ENCODE measurements around the gene PLCG2. TPM values are rescaled to one million over a fixed set of nuclear protein-coding genes. Genes with fewer than 3 reads are reported as not detected.
A peak's percentile ranks its signal among the peaks of the same experiment; 100 is the strongest.

Gene PLCG2
- total and polyA plus RNA-seq, 8 donors = 5.1 to 48.7 (median 9.4) TPM

DNA sequence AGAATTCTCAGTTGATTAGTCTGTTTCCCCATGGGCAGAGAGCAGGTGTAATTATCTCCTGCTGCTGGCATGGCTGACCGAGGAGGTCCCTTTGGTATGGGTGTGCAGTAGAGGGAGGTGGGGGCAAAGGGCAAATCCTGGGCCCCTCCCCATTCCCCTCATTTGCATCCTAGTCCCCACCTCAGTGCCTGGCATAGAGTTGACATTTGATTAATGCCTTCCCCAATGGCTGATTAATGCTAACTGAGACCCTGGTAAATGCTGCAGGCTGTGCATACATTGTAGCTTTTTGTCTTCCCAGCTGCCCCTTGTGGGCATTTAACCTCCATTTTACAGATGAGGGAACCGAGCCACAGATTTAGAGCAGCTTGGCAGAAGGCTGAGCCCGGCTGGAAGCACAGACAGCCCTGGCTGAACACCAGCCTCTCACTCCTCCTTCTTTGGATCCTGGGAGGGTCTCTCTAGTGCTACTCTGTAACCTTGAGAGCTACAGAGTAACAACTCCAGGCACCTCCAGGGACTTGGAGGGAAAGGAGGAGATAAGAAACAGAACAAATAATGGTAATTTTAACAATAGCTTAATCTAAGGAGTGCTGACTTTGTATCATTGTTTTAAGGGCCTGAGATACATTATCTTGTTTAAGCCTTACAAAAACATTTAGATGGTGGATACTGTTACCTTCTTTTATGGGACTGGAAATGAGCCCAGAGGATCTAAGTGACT lies 5.1 kb downstream of the PLCG2 start:
- ATAC-seq (peak; percentile 45), DNase-seq (no peak)
- intact Hi-C loops (cut with DNase I) = loop anchor here in 1 of 2 donors (10.0 kb wide), 1 partner anchor 91 kb away; no protein-coding TSS in a partner anchor
- peaks cover 0 to 13% of the 10 kb centered on the region in 2 donors for H3K27me3 ChIP-seq
- H3K4me1 ChIP-seq = peaks cover 0 to 41% of the 10 kb centered on the region in 2 donors
- no peak overlapping the region for H3K27ac ChIP-seq
- H3K4me3 ChIP-seq = no peak overlapping the region
- TF ChIP-seq, protein P1, sequence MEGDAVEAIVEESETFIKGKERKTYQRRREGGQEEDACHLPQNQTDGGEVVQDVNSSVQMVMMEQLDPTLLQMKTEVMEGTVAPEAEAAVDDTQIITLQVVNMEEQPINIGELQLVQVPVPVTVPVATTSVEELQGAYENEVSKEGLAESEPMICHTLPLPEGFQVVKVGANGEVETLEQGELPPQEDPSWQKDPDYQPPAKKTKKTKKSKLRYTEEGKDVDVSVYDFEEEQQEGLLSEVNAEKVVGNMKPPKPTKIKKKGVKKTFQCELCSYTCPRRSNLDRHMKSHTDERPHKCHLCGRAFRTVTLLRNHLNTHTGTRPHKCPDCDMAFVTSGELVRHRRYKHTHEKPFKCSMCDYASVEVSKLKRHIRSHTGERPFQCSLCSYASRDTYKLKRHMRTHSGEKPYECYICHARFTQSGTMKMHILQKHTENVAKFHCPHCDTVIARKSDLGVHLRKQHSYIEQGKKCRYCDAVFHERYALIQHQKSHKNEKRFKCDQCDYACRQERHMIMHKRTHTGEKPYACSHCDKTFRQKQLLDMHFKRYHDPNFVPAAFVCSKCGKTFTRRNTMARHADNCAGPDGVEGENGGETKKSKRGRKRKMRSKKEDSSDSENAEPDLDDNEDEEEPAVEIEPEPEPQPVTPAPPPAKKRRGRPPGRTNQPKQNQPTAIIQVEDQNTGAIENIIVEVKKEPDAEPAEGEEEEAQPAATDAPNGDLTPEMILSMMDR (IDR thresholded peaks at IDR 0.05) = no peak
- peaks cover 0 to 14% of the 10 kb centered on the region in 2 donors for H3K36me3 ChIP-seq
- no peaks in the 10 kb centered on the region for H3K9me3 ChIP-seq

DNA sequence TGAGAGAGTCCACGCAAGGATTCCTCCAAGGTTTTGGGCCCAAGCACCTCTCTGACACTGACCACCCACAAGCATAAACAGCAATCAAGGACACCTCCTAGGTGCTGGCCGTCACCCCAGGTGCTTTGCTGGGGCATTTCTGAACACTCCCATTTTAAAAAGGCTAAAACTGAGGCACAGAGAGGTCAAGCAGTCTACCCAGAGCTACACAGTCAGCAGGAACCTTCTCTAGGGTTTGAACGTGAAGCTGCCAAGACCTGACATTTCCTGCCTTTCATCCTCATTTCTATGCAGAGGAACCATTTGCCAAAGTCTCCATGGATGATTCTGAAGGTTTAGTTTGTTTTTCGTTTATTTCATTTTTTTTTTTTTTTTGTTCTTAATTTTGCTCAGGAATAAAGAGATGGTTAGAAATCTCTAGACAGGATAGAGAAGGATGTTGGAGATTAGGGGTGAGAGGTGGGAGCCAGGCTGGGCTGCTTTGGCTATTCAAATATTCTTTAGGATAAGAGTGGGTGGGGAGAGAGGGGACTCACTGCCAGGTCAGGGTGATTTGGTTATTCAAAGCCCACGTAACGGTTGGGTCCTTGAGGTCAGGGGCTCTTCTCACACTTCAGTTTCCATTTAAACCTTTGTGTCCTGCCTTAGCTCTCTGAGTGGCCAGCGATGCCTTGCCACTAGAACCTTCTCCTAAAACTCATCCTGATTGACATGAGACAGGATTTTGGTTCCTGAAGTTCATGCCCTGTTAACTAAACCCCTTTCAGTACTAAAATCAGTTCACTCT lies 6.2 kb downstream of the PLCG2 start:
- H3K27ac ChIP-seq = no peak overlapping the region
- intact Hi-C loops (cut with DNase I) = loop anchor here in 1 of 2 donors (10.0 kb wide), 1 partner anchor 89 kb away; no protein-coding TSS in a partner anchor
- TF ChIP-seq, protein P1 (IDR thresholded peaks at IDR 0.05) = no peak
- no peak for ATAC-seq
- no peaks in the 10 kb centered on the region for H3K9me3 ChIP-seq
- H3K4me3 ChIP-seq = no peak overlapping the region
- no peak for DNase-seq
- peaks cover 0 to 34% of the 10 kb centered on the region in 2 donors for H3K4me1 ChIP-seq
- peaks cover 0 to 2% of the 10 kb centered on the region in 2 donors for H3K27me3 ChIP-seq
- peaks cover 0 to 14% of the 10 kb centered on the region in 2 donors for H3K36me3 ChIP-seq

DNA sequence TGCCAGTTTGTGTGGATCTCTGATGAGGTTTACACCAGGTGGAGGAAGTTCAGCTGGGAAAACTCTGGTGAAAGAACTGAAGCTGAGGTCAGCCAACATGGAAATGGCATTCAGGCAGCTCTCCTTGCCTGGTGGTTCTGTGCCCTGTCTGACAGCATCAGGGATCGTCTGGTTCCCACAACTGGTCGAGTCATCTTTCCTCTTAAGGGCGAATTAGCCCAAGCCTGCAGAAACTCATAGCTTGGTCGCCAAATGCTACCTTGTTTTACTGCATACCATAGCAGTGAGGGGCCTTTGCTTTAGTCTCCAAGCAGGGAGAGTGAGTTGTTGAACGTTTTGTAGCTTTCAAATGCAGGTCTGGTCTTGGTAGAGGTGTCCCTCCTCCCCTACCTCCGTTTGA lies 7.2 kb downstream of the PLCG2 start:
- Histone ChIP-seq H3K9me3 (no peaks in the 10 kb centered on the region), H3K4me3 (no peak overlapping the region), H3K27me3 (no peaks in the 10 kb centered on the region), H3K4me1 (peaks cover 0 to 31% of the 10 kb centered on the region in 2 donors), H3K27ac (no peak overlapping the region), H3K36me3 (peaks cover 0 to 14% of the 10 kb centered on the region in 2 donors)
- DNase-seq = no peak
- ATAC-seq = no peak
- intact Hi-C loops (cut with DNase I) = loop anchor here in 1 of 2 donors (10.0 kb wide), 1 partner anchor 88 kb away; no protein-coding TSS in a partner anchor
- TF ChIP-seq, protein P1 (IDR thresholded peaks at IDR 0.05) = no peak

DNA sequence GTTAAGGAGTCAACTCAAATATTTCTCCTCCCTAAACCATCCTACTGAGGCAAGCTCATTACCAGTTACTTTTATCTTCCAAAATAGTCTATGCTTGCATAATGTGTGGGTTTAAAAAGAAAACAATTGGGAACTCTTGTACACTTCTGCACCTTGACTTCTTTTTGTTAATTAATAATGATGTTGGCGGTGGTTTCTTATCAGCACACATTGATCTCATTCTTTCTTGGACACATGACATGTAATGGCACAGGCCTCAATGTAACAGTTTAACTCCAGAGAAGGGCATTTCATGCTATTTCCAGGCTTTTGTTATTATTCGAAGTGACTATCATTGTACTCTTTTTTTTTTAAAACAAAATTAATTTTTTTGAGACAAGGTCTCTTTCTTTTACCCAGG lies 7.8 kb downstream of the PLCG2 start:
- Histone ChIP-seq H3K27ac (no peak overlapping the region), H3K27me3 (no peaks in the 10 kb centered on the region), H3K9me3 (no peaks in the 10 kb centered on the region), H3K36me3 (peaks cover 0 to 17% of the 10 kb centered on the region in 2 donors), H3K4me3 (no peak overlapping the region), H3K4me1 (peaks cover 0 to 28% of the 10 kb centered on the region in 2 donors)
- TF ChIP-seq, protein P1 (IDR thresholded peaks at IDR 0.05) = no peak
- ATAC-seq = no peak
- no peak for DNase-seq
- intact Hi-C loops (cut with DNase I) = loop anchor here in 1 of 2 donors (10.0 kb wide), 1 partner anchor 88 kb away; no protein-coding TSS in a partner anchor

DNA sequence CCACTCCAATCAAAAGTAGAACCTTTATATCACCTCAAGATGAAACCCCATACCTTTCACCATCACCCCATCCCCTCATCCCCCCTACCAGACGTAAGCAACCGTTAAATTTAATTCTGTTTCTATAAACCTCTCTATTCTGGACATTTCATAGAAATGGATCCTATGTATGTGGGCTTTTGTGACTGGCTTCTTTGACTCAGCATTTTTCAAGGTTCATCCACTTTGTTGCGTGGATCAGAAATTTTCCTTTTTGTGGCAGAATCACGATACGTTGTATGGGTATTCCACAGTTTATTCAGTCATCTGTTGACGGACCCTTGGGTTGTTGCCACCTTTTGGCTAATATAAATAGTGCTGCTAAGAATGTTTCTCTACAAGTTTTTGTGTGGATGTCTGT lies 8.6 kb downstream of the PLCG2 start:
- TF ChIP-seq, protein P1 (IDR thresholded peaks at IDR 0.05) = no peak
- no peaks in the 10 kb centered on the region for H3K9me3 ChIP-seq
- ATAC-seq = no peak
- H3K4me1 ChIP-seq = peaks cover 0 to 23% of the 10 kb centered on the region in 2 donors
- no peak overlapping the region for H3K4me3 ChIP-seq
- no peak for DNase-seq
- intact Hi-C loops (cut with DNase I) = loop anchor here in 1 of 2 donors (10.0 kb wide), 1 partner anchor 87 kb away; no protein-coding TSS in a partner anchor
- H3K36me3 ChIP-seq = peaks cover 0 to 21% of the 10 kb centered on the region in 2 donors
- no peaks in the 10 kb centered on the region for H3K27me3 ChIP-seq
- no peak overlapping the region for H3K27ac ChIP-seq

Data from left lung (tissue), 10 donors.